Measurements from ENCODE around the gene TNIK.

DNA sequence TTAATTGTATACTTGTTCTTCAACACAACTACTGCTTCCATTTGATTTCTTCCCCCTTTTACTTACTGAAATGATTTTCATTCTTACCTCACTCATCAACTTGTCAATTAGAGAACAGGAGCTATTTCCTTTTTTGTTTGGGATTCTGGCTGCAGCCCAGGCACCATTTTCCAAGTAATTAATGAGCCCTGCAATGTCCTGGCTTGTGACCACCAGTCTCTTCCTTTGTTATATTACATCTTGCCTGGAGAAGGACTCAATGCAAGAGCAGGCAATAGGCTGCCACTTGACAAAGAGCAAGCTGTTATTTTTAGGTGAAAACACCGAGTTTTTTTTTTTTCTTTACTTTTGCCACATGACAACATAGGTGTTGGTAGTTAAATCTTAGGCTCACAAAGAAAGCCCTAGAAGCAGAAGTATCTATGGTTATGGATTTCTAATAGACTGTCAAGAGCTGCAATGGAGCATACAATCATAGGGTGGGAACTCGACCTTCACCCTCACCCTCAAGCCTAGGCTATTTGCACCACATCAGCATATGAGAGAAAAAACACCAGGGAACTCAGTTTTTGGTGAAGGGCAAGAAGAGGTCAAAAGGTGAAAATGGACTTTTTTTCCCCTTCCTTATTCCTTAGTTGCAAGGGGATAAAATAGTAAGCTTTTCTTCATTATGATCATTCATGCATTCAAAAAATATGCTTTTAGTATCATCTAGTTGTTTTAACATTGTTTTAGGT is 114.9 kb downstream of the TNIK start:
- TF ChIP-seq CREB1 (CRISPR knock-in tag; IDR thresholded peaks at IDR 0.05; ENCODE audit: low read depth) (no peak), POLR2AphosphoS5 (IDR thresholded peaks at IDR 0.05; ENCODE audit: low read depth) (no peak), EZH2 (IDR thresholded peaks at IDR 0.05; ENCODE audit: low read depth, unreplicated experiment) (no peak), ZNF114 (CRISPR knock-in tag; IDR thresholded peaks at IDR 0.05) (no peak), EZH2phosphoT487 (IDR thresholded peaks at IDR 0.05; ENCODE audit: unreplicated experiment) (no peak), ZNF331 (CRISPR knock-in tag; IDR thresholded peaks at IDR 0.05; ENCODE audit: low read depth) (no peak), JUNB (IDR thresholded peaks at IDR 0.05; ENCODE audit: unreplicated experiment) (no peak), STAT1 (IDR thresholded peaks at IDR 0.05; ENCODE audit: unreplicated experiment) (no peak)
- TF ChIP-seq, protein P1, sequence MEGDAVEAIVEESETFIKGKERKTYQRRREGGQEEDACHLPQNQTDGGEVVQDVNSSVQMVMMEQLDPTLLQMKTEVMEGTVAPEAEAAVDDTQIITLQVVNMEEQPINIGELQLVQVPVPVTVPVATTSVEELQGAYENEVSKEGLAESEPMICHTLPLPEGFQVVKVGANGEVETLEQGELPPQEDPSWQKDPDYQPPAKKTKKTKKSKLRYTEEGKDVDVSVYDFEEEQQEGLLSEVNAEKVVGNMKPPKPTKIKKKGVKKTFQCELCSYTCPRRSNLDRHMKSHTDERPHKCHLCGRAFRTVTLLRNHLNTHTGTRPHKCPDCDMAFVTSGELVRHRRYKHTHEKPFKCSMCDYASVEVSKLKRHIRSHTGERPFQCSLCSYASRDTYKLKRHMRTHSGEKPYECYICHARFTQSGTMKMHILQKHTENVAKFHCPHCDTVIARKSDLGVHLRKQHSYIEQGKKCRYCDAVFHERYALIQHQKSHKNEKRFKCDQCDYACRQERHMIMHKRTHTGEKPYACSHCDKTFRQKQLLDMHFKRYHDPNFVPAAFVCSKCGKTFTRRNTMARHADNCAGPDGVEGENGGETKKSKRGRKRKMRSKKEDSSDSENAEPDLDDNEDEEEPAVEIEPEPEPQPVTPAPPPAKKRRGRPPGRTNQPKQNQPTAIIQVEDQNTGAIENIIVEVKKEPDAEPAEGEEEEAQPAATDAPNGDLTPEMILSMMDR (conservative IDR thresholded peaks at IDR 0.05; ENCODE audit: low read depth in 2 of 2), result no peak
- TF ChIP-seq, protein P2, sequence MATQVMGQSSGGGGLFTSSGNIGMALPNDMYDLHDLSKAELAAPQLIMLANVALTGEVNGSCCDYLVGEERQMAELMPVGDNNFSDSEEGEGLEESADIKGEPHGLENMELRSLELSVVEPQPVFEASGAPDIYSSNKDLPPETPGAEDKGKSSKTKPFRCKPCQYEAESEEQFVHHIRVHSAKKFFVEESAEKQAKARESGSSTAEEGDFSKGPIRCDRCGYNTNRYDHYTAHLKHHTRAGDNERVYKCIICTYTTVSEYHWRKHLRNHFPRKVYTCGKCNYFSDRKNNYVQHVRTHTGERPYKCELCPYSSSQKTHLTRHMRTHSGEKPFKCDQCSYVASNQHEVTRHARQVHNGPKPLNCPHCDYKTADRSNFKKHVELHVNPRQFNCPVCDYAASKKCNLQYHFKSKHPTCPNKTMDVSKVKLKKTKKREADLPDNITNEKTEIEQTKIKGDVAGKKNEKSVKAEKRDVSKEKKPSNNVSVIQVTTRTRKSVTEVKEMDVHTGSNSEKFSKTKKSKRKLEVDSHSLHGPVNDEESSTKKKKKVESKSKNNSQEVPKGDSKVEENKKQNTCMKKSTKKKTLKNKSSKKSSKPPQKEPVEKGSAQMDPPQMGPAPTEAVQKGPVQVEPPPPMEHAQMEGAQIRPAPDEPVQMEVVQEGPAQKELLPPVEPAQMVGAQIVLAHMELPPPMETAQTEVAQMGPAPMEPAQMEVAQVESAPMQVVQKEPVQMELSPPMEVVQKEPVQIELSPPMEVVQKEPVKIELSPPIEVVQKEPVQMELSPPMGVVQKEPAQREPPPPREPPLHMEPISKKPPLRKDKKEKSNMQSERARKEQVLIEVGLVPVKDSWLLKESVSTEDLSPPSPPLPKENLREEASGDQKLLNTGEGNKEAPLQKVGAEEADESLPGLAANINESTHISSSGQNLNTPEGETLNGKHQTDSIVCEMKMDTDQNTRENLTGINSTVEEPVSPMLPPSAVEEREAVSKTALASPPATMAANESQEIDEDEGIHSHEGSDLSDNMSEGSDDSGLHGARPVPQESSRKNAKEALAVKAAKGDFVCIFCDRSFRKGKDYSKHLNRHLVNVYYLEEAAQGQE (IDR thresholded peaks at IDR 0.05; ENCODE audit: unreplicated experiment), result no peak
- TF ChIP-seq, protein P3, sequence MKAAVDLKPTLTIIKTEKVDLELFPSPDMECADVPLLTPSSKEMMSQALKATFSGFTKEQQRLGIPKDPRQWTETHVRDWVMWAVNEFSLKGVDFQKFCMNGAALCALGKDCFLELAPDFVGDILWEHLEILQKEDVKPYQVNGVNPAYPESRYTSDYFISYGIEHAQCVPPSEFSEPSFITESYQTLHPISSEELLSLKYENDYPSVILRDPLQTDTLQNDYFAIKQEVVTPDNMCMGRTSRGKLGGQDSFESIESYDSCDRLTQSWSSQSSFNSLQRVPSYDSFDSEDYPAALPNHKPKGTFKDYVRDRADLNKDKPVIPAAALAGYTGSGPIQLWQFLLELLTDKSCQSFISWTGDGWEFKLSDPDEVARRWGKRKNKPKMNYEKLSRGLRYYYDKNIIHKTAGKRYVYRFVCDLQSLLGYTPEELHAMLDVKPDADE (IDR thresholded peaks at IDR 0.05), result no peak
